ENCODE measurements around the gene CSPG5. TPM values are rescaled to one million over a fixed set of nuclear protein-coding genes. Genes with fewer than 3 reads are reported as not detected.

Gene CSPG5
- total RNA-seq (under 1 TPM; 0.08 to 0.28 (median 0.17) TPM), polyA plus RNA-seq (under 1 TPM; 0.15 to 0.40 TPM)

- WGBS, 2 donors = 5 to 10% methylated on average over 70 to 121 of the region's 121 CpGs
- Histone ChIP-seq H3K9me3 (no peaks in the 10 kb centered on the region), H3K4me3 (peak within 1 kb of the TSS; percentile 18 to 63 (median 44)), H3K27ac (no peak within 1 kb of the TSS), H3K36me3 (no peaks in the 10 kb centered on the region), H3K4me1 (peaks cover 0 to 7% (median 0%) of the 10 kb centered on the region in 3 donors), H3K27me3 (peaks cover 0 to 4% (median 0%) of the 10 kb centered on the region in 4 donors)
- DNase-seq (peak in 5 of 6 donors; percentile 22 to 77 (median 54)), ATAC-seq (peak; percentile 46 to 70 (median 58)), FAIRE-seq (no peak)
- intact Hi-C loops (cut with DNase I) = no loop called here
- TF ChIP-seq CTCF (IDR thresholded peaks at IDR 0.05) = no peak
Measured at GRCh38 chr3:47578691-47579632, at the start of gene CSPG5. CSPG5 (minus strand) TSS chr3:47578865; CDS start chr3:47578693, 172 bp downstream.

DNA sequence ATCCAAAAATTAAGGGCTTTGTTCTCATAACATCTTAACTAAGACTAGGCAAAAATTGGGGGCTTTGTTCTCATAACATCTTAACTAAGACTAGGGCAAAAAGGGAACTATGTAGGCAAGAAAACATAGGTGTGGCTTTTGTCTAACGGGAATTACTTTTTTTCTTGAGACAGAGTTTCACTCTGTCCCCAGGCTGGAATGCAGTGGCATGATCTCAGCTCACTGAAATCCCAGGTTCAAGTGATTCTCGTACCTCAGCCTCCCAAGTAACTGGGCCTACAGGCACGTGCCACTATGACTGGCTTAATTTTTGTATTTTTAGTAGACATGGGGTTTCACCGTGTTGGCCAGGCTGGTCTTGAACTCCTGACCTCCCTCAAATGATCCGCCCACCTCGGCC, 49.8 kb upstream of the CSPG5 start:
- TF ChIP-seq CTCF (IDR thresholded peaks at IDR 0.05) = no peak

DNA sequence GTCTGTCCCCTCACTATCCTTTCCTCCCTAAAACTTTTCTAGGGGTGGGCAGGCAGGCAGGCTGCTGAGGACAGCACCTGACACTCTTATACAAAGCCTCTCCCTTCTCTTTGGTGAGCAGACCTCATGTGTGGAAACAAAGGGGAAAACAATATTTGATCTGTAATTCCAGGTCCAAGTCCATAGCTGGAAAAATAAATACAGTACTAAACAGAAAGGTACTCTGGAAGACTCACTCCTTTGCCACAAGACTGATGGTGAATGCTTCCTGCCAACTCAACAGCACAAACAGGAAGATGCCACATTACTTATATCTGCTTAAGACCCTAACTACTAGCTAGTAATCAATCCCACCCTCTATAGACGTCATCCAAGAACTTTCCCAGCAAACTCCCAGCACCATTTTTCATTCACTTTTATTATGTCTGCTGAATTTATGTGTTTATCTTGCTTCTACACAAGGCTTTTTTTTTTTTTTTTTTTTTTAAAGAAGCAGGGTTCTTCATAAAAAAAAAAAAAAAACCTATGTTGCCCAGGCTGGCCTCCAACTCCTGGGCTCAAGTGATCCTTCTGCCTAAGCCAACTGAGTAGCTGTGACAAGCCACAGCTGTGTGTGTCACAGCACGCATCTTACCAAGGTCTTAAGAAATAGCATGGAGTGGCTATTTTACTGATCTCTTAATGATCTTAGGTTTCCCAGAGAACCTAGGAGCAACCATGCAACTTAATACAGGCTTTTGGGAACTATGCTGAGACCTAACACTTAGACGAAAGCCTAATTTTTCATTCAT, 44.2 kb upstream of the CSPG5 start:
- H3K27me3 ChIP-seq = no peaks in the 10 kb centered on the region
- intact Hi-C loops (cut with DNase I) = no loop called here
- H3K4me1 ChIP-seq = no peaks in the 10 kb centered on the region
- ATAC-seq = no peak
- DNase-seq = no peak
- no peak overlapping the region for H3K27ac ChIP-seq
- TF ChIP-seq CTCF (IDR thresholded peaks at IDR 0.05) = no peak
- H3K36me3 ChIP-seq = peaks cover 0 to 58% (median 8%) of the 10 kb centered on the region in 3 donors
- H3K4me3 ChIP-seq = no peak overlapping the region
- 73 to 76% methylated on average over 3 of the region's 3 CpGs for WGBS, 2 donors
- H3K9me3 ChIP-seq = no peaks in the 10 kb centered on the region
- FAIRE-seq = no peak

More for the DNA sequence above, 49.8 kb upstream of the CSPG5 start:
- ATAC-seq (no peak), FAIRE-seq (no peak), DNase-seq (no peak)
- no peak overlapping the region for H3K4me3 ChIP-seq
- H3K36me3 ChIP-seq = peaks cover 0 to 50% (median 18%) of the 10 kb centered on the region in 3 donors
- no peak overlapping the region for H3K27ac ChIP-seq
- 93 to 97% methylated on average over 6 of the region's 6 CpGs for WGBS, 2 donors
- intact Hi-C loops (cut with DNase I) = no loop called here
- H3K27me3 ChIP-seq = no peaks in the 10 kb centered on the region
- no peaks in the 10 kb centered on the region for H3K4me1 ChIP-seq
- H3K9me3 ChIP-seq = no peaks in the 10 kb centered on the region

GRCh38 chr3:47617086-47618010, 38.7 kb upstream of the CSPG5 start:
- Histone ChIP-seq H3K27ac (no peak overlapping the region), H3K27me3 (no peaks in the 10 kb centered on the region), H3K4me3 (no peak overlapping the region), H3K36me3 (peaks cover 0 to 38% (median 0%) of the 10 kb centered on the region in 3 donors), H3K4me1 (peaks cover 10 to 18% (median 17%) of the 10 kb centered on the region in 3 donors), H3K9me3 (no peaks in the 10 kb centered on the region)
- DNase-seq = no peak
- intact Hi-C loops (cut with DNase I) = no loop called here
- no peak for FAIRE-seq
- WGBS, 2 donors = 53 to 64% methylated on average over 5 of the region's 5 CpGs
- no peak for TF ChIP-seq CTCF (IDR thresholded peaks at IDR 0.05)
- no peak for ATAC-seq
